SU-DHL-6 (cell line): ENCODE data around the gene APLP1.
A peak's percentile ranks its signal among the peaks of the same experiment; 100 is the strongest.
"Not testable (repeated sequence)": the region's sequence is repeated elsewhere in the genome, so short reads cannot be mapped to it uniquely, and the experiment has no call there.

Source experiments
- H2AFZ ChIP-seq: fragments of 200-600 bp; sonication (generic); 2 replicates; pipeline ENCODE4 v1.6.1; 2014; ENCODE audit warnings: low read depth, mild to moderate bottlenecking, moderate library complexity, mixed read lengths, antibody characterized with exemption, low read length; ENCODE audit not compliant: severe bottlenecking
- H3F3A ChIP-seq: fragments of 200-600 bp; shearing (Covaris generic); 2 replicates; pipeline ENCODE4 v1.6.0; 2016; ENCODE audit warnings: antibody characterized with exemption, mild to moderate bottlenecking; ENCODE audit not compliant: insufficient read depth
- H3K27ac ChIP-seq: fragments of 200-600 bp; sonication (generic); 2 replicates; pipeline ENCODE4 v1.5.1; 2016; ENCODE audit warnings: low read depth, mild to moderate bottlenecking, low read length, moderate library complexity, mixed read lengths
- H3K27me3 ChIP-seq: fragments of 200-600 bp; sonication (generic), shearing (Covaris generic); 2 replicates; pipeline ENCODE4 v1.6.0; 2014; ENCODE audit warnings: mild to moderate bottlenecking, low read length
- H3K36me3 ChIP-seq: fragments of 200-600 bp; sonication (generic); 2 replicates; pipeline ENCODE4 v1.6.1; 2014; ENCODE audit warnings: mild to moderate bottlenecking, low read length, mixed read lengths
- H3K4me2 ChIP-seq: fragments of 300-600, 200-600 bp; shearing (Covaris generic), sonication (generic); 2 replicates; pipeline ENCODE4 v1.6.0; 2014; ENCODE audit warnings: low read length, low read depth, mild to moderate bottlenecking; ENCODE audit not compliant: poor library complexity, severe bottlenecking
- H3K4me3 ChIP-seq: fragments of 200-600 bp; sonication (generic); 2 replicates; pipeline ENCODE4 v1.5.1; 2014; ENCODE audit warnings: antibody characterized with exemption, low read length, mild to moderate bottlenecking, mixed read lengths; ENCODE audit not compliant: insufficient read depth, poor library complexity, severe bottlenecking
- H3K79me2 ChIP-seq: fragments of 200-600 bp; sonication (generic); 2 replicates; pipeline ENCODE4 v1.6.1; 2014; ENCODE audit warnings: mild to moderate bottlenecking, low read length, moderate library complexity; ENCODE audit not compliant: insufficient read depth
- H3K9ac ChIP-seq: fragments of 200-600 bp; sonication (generic); 2 replicates; pipeline ENCODE4 v1.7.0; 2014; ENCODE audit warnings: mild to moderate bottlenecking, low read length
- H3K9me2 ChIP-seq: fragments of 200-600 bp; sonication (generic); replicated peaks from 2 replicates; pipeline ENCODE4 v1.6.1; 2014; ENCODE audit warnings: low read length; ENCODE audit not compliant: insufficient read depth
- H3K9me3 ChIP-seq: fragments of 200-600 bp; sonication (generic); 2 replicates; pipeline ENCODE4 v1.6.1; 2014; ENCODE audit warnings: low read length, mixed read lengths; ENCODE audit not compliant: insufficient read depth
- H4K20me1 ChIP-seq: fragments of 200-600 bp; sonication (generic); 2 replicates; pipeline ENCODE4 v1.6.1; 2014; ENCODE audit warnings: low read depth, mild to moderate bottlenecking, antibody characterized with exemption, low read length, moderate library complexity, mixed read lengths
- CTCF ChIP-seq: fragments of 200-600 bp; sonication (generic); IDR thresholded peaks from one replicate; pipeline ENCODE4 v1.5.1; 2017; ENCODE audit warnings: antibody characterized with exemption, mild to moderate bottlenecking, low read length, moderate library complexity; ENCODE audit not compliant: insufficient read depth, poor library complexity, severe bottlenecking
- EZH2phosphoT487 ChIP-seq: fragments of 200-600 bp; sonication (generic), shearing (Covaris generic); conservative IDR thresholded peaks from 2 replicates; pipeline ENCODE4 v1.6.1; 2018; ENCODE audit warnings: mild to moderate bottlenecking, antibody characterized with exemption, low read length, moderate library complexity, mixed read lengths

APLP1 gene

GRCh38 chr19:35908973-35909683, 40.8 kb downstream of the APLP1 start:
- H3K27me3 ChIP-seq: no peaks in the 10 kb centered on the region
- peak overlapping the region; percentile 7 for H3K4me2 ChIP-seq
- no peak for TF ChIP-seq CTCF
- TF ChIP-seq EZH2phosphoT487: no peak
- no peaks in the 10 kb centered on the region for H3K79me2 ChIP-seq
- peaks cover 20% of the 10 kb centered on the region for H3F3A ChIP-seq
- H3K9me3 ChIP-seq: no peaks in the 10 kb centered on the region
- H4K20me1 ChIP-seq: no peaks in the 10 kb centered on the region
- H3K36me3 ChIP-seq: no peaks in the 10 kb centered on the region
- H3K4me3 ChIP-seq: no peak overlapping the region
- no peaks in the 10 kb centered on the region for H3K9me2 ChIP-seq
- H2AFZ ChIP-seq: no peak overlapping the region
- peak overlapping the region; percentile 42; the same call in 1 of the 2 replicates for H3K27ac ChIP-seq
- H3K9ac ChIP-seq: peak overlapping the region; percentile 8; the same call in 1 of the 2 replicates

GRCh38 chr19:35909684-35910035, 41.3 kb downstream of the APLP1 start:
- peak overlapping the region; percentile 8; the same call in 1 of the 2 replicates for H3K9ac ChIP-seq
- H2AFZ ChIP-seq: no peak overlapping the region
- no peaks in the 10 kb centered on the region for H3K27me3 ChIP-seq
- H3K79me2 ChIP-seq: no peaks in the 10 kb centered on the region
- 0 out of 2 replicates have a peak overlapping the region, but pooled peaks have one; percentile 42 for H3K27ac ChIP-seq
- no peak for TF ChIP-seq CTCF
- no peak for TF ChIP-seq EZH2phosphoT487
- H3K36me3 ChIP-seq: no peaks in the 10 kb centered on the region
- H3K4me3 ChIP-seq: no peak overlapping the region
- H4K20me1 ChIP-seq: no peaks in the 10 kb centered on the region
- H3F3A ChIP-seq: peaks cover 15% of the 10 kb centered on the region
- no peaks in the 10 kb centered on the region for H3K9me2 ChIP-seq
- peak overlapping the region; percentile 7 for H3K4me2 ChIP-seq
- no peaks in the 10 kb centered on the region for H3K9me3 ChIP-seq

GRCh38 chr19:35910355-35910754, 42.0 kb downstream of the APLP1 start:
- not testable (repeated sequence) for H3K9me2 ChIP-seq, H3K79me2 ChIP-seq, H3K4me2 ChIP-seq, H3K9me3 ChIP-seq, H2AFZ ChIP-seq, H3K9ac ChIP-seq, H3K4me3 ChIP-seq, H3K27ac ChIP-seq, H3K27me3 ChIP-seq, H3F3A ChIP-seq, H3K36me3 ChIP-seq, H4K20me1 ChIP-seq

GRCh38 chr19:35911173-35911572, 42.8 kb downstream of the APLP1 start:
- no peaks in the 10 kb centered on the region for H4K20me1 ChIP-seq
- TF ChIP-seq EZH2phosphoT487: no peak
- TF ChIP-seq CTCF: peak; percentile 10
- H3K27me3 ChIP-seq: no peaks in the 10 kb centered on the region
- no peak overlapping the region for H3K9ac ChIP-seq
- H2AFZ ChIP-seq: no peak overlapping the region
- no peaks in the 10 kb centered on the region for H3K9me3 ChIP-seq
- no peaks in the 10 kb centered on the region for H3K36me3 ChIP-seq
- peaks cover 7% of the 10 kb centered on the region for H3F3A ChIP-seq
- H3K27ac ChIP-seq: no peak overlapping the region
- H3K4me2 ChIP-seq: no peak overlapping the region
- no peak overlapping the region for H3K4me3 ChIP-seq
- H3K9me2 ChIP-seq: no peaks in the 10 kb centered on the region
- no peaks in the 10 kb centered on the region for H3K79me2 ChIP-seq
